CD8-positive, alpha-beta memory T cell (primary cell): ENCODE data around the gene STIMATE. TPM values are rescaled to one million over a fixed set of nuclear protein-coding genes. Genes with fewer than 3 reads are reported as not detected.
A peak's percentile ranks its signal among the peaks of the same experiment; 100 is the strongest.

Experiments
- CTCF ChIA-PET: fragments of 350-600 bp; sonication (Branson Sonifier 250); formaldehyde crosslinking; loops from one replicate; lab custom pipeline; 2021; ENCODE audit warnings: antibody characterized with exemption; lab: Charles Lee
- POLR2A ChIA-PET: fragments of 350-600 bp; sonication (Branson Sonifier 250); formaldehyde crosslinking; loops from one replicate; lab custom pipeline; 2021; ENCODE audit warnings: antibody characterized with exemption; lab: Charles Lee
- DNase-seq, 5 donors: peaks; one replicate each; pipeline versions ENCODE4 v3.0.0 to v3.0.0-alpha.2; 2020 to 2022; ENCODE audit warnings: mixed read lengths in 1 of 5
- H3K27ac ChIP-seq: one replicate; pipeline ENCODE4 v1.7.0; 2013; ENCODE audit warnings: low read depth, mild to moderate bottlenecking, low read length, moderate library complexity
- H3K27me3 ChIP-seq: 2 replicates; pipeline ENCODE4 v1.7.0; 2013; ENCODE audit warnings: low read length, mild to moderate bottlenecking; ENCODE audit not compliant: insufficient read depth, poor library complexity, severe bottlenecking
- H3K36me3 ChIP-seq: 2 replicates; pipeline ENCODE4 v1.7.0; 2013; ENCODE audit warnings: mild to moderate bottlenecking, low read length, moderate library complexity; ENCODE audit not compliant: insufficient read depth
- H3K4me1 ChIP-seq: 2 replicates; pipeline ENCODE4 v1.7.0; 2013; ENCODE audit warnings: mild to moderate bottlenecking, low read length, moderate library complexity; ENCODE audit not compliant: insufficient read depth
- H3K4me3 ChIP-seq: 2 replicates; pipeline ENCODE4 v1.7.0; 2013; ENCODE audit warnings: mild to moderate bottlenecking, low read length
- H3K9me3 ChIP-seq: 2 replicates; pipeline ENCODE4 v1.7.0; 2013; ENCODE audit warnings: mild to moderate bottlenecking, low read length
- H3K27ac Mint-ChIP-seq, 8 donors: one replicate each; pipeline ENCODE4 v1.8.0; 2020 to 2021; ENCODE audit warnings: mixed read lengths in 8 of 8, mild to moderate bottlenecking in 6 of 8, inconsistent platforms in 3 of 8, moderate library complexity in 3 of 8
- H3K27me3 Mint-ChIP-seq, 2 donors: one replicate each; pipeline ENCODE4 v1.8.0; 2020 to 2021; ENCODE audit warnings: mixed read lengths in 2 of 2, mild to moderate bottlenecking in 1 of 2, moderate library complexity in 1 of 2
- H3K36me3 Mint-ChIP-seq, 3 donors: one replicate each; pipeline ENCODE4 v1.8.0; 2020 to 2021; ENCODE audit warnings: mixed read lengths in 3 of 3, inconsistent platforms in 1 of 3, mild to moderate bottlenecking in 1 of 3
- H3K4me1 Mint-ChIP-seq, 3 donors: one replicate each; pipeline ENCODE4 v1.8.0; 2020 to 2021; ENCODE audit warnings: mixed read lengths in 3 of 3, inconsistent platforms in 1 of 3, mild to moderate bottlenecking in 1 of 3
- H3K4me3 Mint-ChIP-seq, 7 donors: one replicate each; pipeline ENCODE4 v1.8.0; 2020 to 2021; ENCODE audit warnings: mixed read lengths in 7 of 7, mild to moderate bottlenecking in 6 of 7, moderate library complexity in 4 of 7, inconsistent platforms in 2 of 7
- H3K9me3 Mint-ChIP-seq, 5 donors: one replicate each; pipeline ENCODE4 v1.8.0; 2020 to 2022; ENCODE audit warnings: mixed read lengths in 5 of 5, mild to moderate bottlenecking in 3 of 5, moderate library complexity in 2 of 5, inconsistent platforms in 1 of 5
- polyA plus RNA-seq: library from polyadenylated mRNA; unstranded; fragments of 300-500 nt; fragmentation: Illumina TruSeq; gene quantifications from one replicate; pipeline ENCODE4 v1.2.3, GENCODE V29; 2021
- total RNA-seq, 2 experiments: library from RNA; stranded (reverse); gene quantifications; one replicate each; pipeline ENCODE4 v1.2.3, GENCODE V29; 2021

STIMATE gene
- total and polyA plus RNA-seq, 3 experiments from 2014 or later = 10.8 to 39.1 (median 35.0) TPM

DNA sequence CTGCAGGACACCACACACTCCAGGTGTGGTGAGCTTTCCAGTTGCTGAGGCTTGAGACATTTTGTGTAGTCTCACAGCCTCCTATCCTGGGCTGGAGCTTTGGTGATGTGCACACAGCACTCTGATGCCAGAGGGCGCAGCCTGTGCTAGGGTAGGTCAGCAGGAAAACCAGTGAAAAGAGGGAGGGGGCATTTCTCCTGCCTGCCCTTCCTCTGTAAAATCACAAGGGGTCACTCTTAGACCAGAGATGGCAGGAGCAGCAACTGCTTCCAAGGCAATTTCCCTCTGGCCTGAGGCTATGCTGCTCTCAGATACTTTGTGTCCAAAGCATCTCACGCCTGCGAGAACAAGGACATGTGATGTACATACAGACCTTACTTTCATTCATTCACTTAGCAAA lies 46.0 kb downstream of the STIMATE start:
- H3K4me3 ChIP-seq = no peak overlapping the region
- H3K27me3 ChIP-seq = no peaks in the 10 kb centered on the region
- CTCF ChIA-PET = interaction anchor here (0.7 to 1.2 kb wide), 2 partner anchors 79 to 221 kb away, joined by 3 to 4 read pairs; no protein-coding TSS in a partner anchor
- H3K36me3 ChIP-seq = peaks cover 5% of the 10 kb centered on the region
- no peak overlapping the region for H3K4me3 Mint-ChIP-seq
- H3K36me3 Mint-ChIP-seq = peaks cover 4 to 91% (median 14%) of the 10 kb centered on the region in 3 donors
- H3K4me1 ChIP-seq = no peaks in the 10 kb centered on the region
- peaks cover 0 to 2% (median 0%) of the 10 kb centered on the region in 3 donors for H3K4me1 Mint-ChIP-seq
- POLR2A ChIA-PET = no interaction called here
- H3K27me3 Mint-ChIP-seq = peaks cover 0 to 2% of the 10 kb centered on the region in 2 donors
- no peaks in the 10 kb centered on the region for H3K9me3 Mint-ChIP-seq
- no peak overlapping the region for H3K27ac ChIP-seq
- no peak overlapping the region for H3K27ac Mint-ChIP-seq
- H3K9me3 ChIP-seq = no peaks in the 10 kb centered on the region
- DNase-seq = peak in 1 of 5 donors; percentile 27

DNA sequence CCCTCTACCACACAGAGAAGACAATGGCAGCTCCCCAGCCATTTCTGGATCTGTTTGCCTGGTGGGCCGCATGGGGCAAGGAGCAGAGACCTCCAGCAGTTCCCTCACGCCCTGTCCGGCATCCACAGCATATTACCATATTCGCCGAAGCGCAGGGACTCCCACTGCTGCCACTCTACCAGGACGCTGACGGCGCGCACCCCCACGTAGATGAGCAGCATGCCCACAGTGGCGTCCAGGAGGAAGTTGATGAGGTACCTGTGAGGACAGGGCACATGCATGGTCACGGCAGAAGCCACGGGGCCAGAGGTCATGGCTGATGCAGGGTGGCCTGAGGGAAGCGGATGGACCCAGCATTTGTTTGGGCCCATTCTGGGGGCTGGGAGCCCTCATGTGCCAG lies 47.7 kb downstream of the STIMATE start:
- Histone ChIP-seq H3K27me3 (no peaks in the 10 kb centered on the region), H3K4me1 (no peaks in the 10 kb centered on the region), H3K27ac (no peak overlapping the region), H3K4me3 (no peak overlapping the region), H3K9me3 (no peaks in the 10 kb centered on the region), H3K36me3 (peaks cover 5% of the 10 kb centered on the region)
- H3K9me3 Mint-ChIP-seq = no peaks in the 10 kb centered on the region
- H3K27ac Mint-ChIP-seq = peak overlapping the region in 1 of 8 donors; percentile 55
- CTCF ChIA-PET = interaction anchor here (1.5 to 1.7 kb wide), 2 partner anchors 43 to 347 kb away, joined by 3 to 5 read pairs; no protein-coding TSS in a partner anchor
- H3K4me1 Mint-ChIP-seq = no peaks in the 10 kb centered on the region
- no peak overlapping the region for H3K4me3 Mint-ChIP-seq
- POLR2A ChIA-PET = no interaction called here
- no peak for DNase-seq
- peaks cover 0 to 2% of the 10 kb centered on the region in 2 donors for H3K27me3 Mint-ChIP-seq
- H3K36me3 Mint-ChIP-seq = peaks cover 5 to 80% (median 10%) of the 10 kb centered on the region in 3 donors

DNA sequence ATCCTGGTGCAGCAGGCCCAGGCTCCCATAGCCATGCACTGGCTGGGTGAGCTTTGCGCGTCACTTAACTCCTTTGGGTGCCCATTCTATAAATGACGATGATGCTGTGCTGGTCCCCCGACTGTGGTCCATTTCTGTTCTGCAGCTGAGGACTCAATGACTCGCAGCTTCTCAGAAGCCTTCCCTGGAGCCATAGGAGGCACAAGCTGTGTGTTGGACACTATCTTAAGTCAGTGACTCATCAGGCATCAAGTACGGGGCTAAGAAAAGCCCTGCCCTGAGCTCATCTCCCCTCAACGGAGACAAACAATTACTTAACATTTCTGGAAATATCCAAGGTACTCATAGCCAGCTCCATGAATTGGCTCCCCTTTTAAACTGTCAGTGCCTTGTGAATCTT lies 48.7 kb downstream of the STIMATE start:
- Histone ChIP-seq H3K27me3 (no peaks in the 10 kb centered on the region), H3K36me3 (peaks cover 5% of the 10 kb centered on the region), H3K27ac (no peak overlapping the region), H3K9me3 (no peaks in the 10 kb centered on the region), H3K4me1 (no peaks in the 10 kb centered on the region), H3K4me3 (no peak overlapping the region)
- no peaks in the 10 kb centered on the region for H3K9me3 Mint-ChIP-seq
- H3K4me1 Mint-ChIP-seq = no peaks in the 10 kb centered on the region
- H3K27ac Mint-ChIP-seq = peak overlapping the region in 1 of 8 donors; percentile 64
- H3K27me3 Mint-ChIP-seq = peaks cover 0 to 2% of the 10 kb centered on the region in 2 donors
- CTCF ChIA-PET = interaction anchor here (1.5 to 1.7 kb wide), 2 partner anchors 44 to 348 kb away, joined by 3 to 5 read pairs; no protein-coding TSS in a partner anchor
- no peak for DNase-seq
- POLR2A ChIA-PET = no interaction called here
- peaks cover 10 to 81% (median 12%) of the 10 kb centered on the region in 3 donors for H3K36me3 Mint-ChIP-seq
- H3K4me3 Mint-ChIP-seq = no peak overlapping the region

DNA sequence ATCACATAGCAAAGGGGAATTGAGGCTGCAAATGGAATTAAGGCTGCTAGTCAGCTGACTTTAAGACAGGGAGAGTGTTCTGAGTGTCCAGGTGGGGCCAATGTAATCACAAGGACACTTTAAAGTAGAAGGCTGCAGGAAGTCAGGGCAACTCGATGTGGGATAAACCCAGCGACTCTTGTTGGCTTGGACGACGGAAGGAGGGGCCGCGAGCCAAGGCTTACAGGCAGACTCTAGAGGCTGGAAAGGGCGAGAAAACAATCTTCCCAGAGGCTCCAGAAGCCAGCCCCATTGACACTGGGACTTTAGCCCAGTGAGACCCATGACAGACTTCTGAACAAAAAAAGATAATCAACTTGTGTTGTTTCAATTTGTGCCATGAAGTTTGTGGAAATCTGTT lies 49.6 kb downstream of the STIMATE start:
- H3K27me3 Mint-ChIP-seq = peaks cover 0 to 2% of the 10 kb centered on the region in 2 donors

DNA sequence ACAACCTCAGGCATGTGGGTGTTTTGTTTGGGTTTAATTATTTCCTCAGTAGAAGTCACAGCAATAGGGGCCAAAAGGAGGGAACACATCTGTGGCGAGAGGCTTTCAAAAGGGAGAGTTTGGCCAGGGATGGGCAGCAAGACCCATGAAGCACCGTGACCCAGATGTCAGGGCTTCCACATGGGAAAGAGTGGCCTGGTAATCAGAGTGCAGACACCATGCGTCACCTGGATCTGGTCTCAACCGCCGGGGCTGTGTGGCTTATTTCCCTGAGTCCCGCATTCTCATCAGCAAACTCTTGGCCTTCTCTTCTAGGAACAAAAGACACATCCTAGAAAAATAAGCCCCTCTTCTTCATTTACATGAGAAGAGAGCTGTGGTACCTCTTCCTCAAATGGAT lies 50.1 kb downstream of the STIMATE start:
- Mint-ChIP-seq H3K27ac (no peak overlapping the region), H3K36me3 (peaks cover 10 to 80% (median 12%) of the 10 kb centered on the region in 3 donors), H3K4me3 (no peak overlapping the region), H3K9me3 (no peaks in the 10 kb centered on the region), H3K27me3 (peaks cover 0 to 4% of the 10 kb centered on the region in 2 donors), H3K4me1 (no peaks in the 10 kb centered on the region)
- Histone ChIP-seq H3K9me3 (no peaks in the 10 kb centered on the region), H3K36me3 (peaks cover 11% of the 10 kb centered on the region), H3K27me3 (no peaks in the 10 kb centered on the region), H3K4me1 (no peaks in the 10 kb centered on the region), H3K4me3 (no peak overlapping the region), H3K27ac (no peak overlapping the region)
- ChIA-PET POLR2A (no interaction called here), CTCF (interaction anchor here (2.1 kb wide), 1 partner anchor 10 kb away, joined by 6 read pairs; no protein-coding TSS in a partner anchor)
- DNase-seq = no peak

More for the DNA sequence above, 49.6 kb downstream of the STIMATE start:
- POLR2A ChIA-PET = no interaction called here
- Mint-ChIP-seq H3K4me3 (no peak overlapping the region), H3K27ac (peak overlapping the region in 1 of 8 donors; percentile 54), H3K4me1 (no peaks in the 10 kb centered on the region), H3K36me3 (peaks cover 10 to 80% (median 12%) of the 10 kb centered on the region in 3 donors), H3K9me3 (no peaks in the 10 kb centered on the region)
- H3K4me1 ChIP-seq = no peaks in the 10 kb centered on the region
- no peaks in the 10 kb centered on the region for H3K27me3 ChIP-seq
- no peak overlapping the region for H3K27ac ChIP-seq
- DNase-seq = no peak
- CTCF ChIA-PET = no interaction called here
- H3K9me3 ChIP-seq = no peaks in the 10 kb centered on the region
- H3K4me3 ChIP-seq = no peak overlapping the region
- peaks cover 10% of the 10 kb centered on the region for H3K36me3 ChIP-seq

DNA sequence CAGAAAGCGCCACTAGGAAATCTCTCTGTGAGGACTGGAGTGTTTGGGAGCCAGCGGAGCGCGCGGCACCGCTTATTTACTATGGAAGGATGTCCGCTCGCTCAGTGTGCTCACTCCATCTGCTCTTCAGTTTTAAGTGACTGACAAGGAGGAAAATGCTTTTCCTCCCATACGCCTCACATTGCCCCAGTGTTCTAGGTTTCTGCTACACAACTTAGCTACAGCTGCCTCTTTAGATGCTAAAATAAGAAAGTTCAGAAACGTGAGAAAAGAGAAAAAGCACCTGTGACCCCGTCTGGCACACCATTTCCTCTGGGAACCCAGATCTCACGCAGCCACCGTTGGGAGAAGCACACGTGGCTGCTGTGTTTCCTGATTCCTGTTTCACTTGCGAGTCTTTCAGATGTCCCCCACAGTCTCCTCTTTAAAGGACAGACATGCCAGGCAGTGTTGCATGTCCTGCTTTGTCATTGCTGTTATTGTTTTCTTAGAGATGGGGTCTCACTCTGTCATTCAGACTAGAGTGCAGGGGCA lies 50.8 kb downstream of the STIMATE start:
- Histone ChIP-seq H3K4me1 (no peaks in the 10 kb centered on the region), H3K27me3 (no peaks in the 10 kb centered on the region), H3K9me3 (no peaks in the 10 kb centered on the region), H3K27ac (no peak overlapping the region), H3K4me3 (no peak overlapping the region), H3K36me3 (peaks cover 11% of the 10 kb centered on the region)
- Mint-ChIP-seq H3K4me3 (no peak overlapping the region), H3K27me3 (peaks cover 0 to 4% of the 10 kb centered on the region in 2 donors), H3K27ac (peak overlapping the region in 1 of 8 donors; percentile 37), H3K4me1 (peaks cover 3 to 4% (median 3%) of the 10 kb centered on the region in 3 donors), H3K9me3 (no peaks in the 10 kb centered on the region), H3K36me3 (peaks cover 10 to 80% (median 14%) of the 10 kb centered on the region in 3 donors)
- POLR2A ChIA-PET = no interaction called here
- CTCF ChIA-PET = interaction anchor here (1.0 to 2.1 kb wide), 3 partner anchors 9 to 225 kb away, joined by 3 to 7 read pairs (median 6); no protein-coding TSS in a partner anchor
- DNase-seq = no peak

DNA sequence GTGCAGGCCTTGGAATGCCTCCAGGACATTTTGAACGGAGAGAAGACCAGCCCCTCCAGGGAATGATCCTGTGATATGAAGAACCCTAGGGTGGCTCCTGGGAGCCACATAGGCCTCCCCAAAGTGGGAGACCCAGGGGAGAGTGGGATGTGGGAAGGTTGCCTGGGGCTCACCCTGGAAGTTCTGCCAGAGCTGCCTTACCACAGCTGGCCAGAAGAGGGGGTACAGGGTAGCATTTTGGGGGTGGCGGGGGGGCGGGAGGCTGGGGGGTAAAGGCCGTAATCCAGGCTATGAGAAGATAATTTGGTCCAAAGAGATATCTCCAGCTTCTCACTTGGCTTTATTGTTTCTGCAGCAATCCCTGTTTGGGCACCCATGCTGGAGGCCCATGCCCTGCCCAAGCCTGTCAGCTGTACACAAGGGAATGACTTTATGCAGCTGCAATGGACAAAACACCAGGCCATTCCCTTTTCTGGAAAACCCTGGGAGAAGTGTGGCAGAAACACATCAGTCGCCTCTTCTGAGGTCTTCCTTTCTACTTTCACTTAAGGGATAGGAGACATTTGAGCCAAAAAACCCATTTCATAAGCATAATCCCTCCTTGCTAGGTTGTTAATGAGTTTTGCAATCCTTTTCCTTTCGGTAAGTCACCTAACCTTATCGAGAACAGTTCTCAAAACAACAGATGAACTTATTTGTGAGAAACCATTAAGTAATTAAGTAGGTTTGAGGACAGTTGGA lies 51.5 kb downstream of the STIMATE start:
- H3K27me3 ChIP-seq = no peaks in the 10 kb centered on the region
- no peaks in the 10 kb centered on the region for H3K9me3 ChIP-seq
- H3K4me1 ChIP-seq = no peaks in the 10 kb centered on the region
- peak in 1 of 5 donors; percentile 5 for DNase-seq
- H3K4me3 ChIP-seq = no peak overlapping the region
- Mint-ChIP-seq H3K27me3 (peaks cover 0 to 4% of the 10 kb centered on the region in 2 donors), H3K4me1 (peaks cover 3 to 4% (median 4%) of the 10 kb centered on the region in 3 donors), H3K36me3 (peaks cover 10 to 80% (median 16%) of the 10 kb centered on the region in 3 donors), H3K27ac (no peak overlapping the region), H3K4me3 (no peak overlapping the region), H3K9me3 (no peaks in the 10 kb centered on the region)
- ChIA-PET POLR2A (no interaction called here), CTCF (interaction anchor here (1.0 to 2.1 kb wide), 5 partner anchors 8 to 226 kb away, joined by 3 to 7 read pairs (median 4); no protein-coding TSS in a partner anchor)
- H3K27ac ChIP-seq = no peak overlapping the region
- peaks cover 11% of the 10 kb centered on the region for H3K36me3 ChIP-seq
